Fibroblast of mammary gland (primary cell): ENCODE results near the gene PSME1.

Experiments used
- DNase-seq: peaks from one replicate; pipeline ENCODE4 v3.0.0-alpha.2; 2010; ENCODE audit warnings: low read depth
- H3K4me3 ChIP-seq: 2 replicates; pipeline ENCODE4 v1.5.1; 2011; ENCODE audit warnings: low read depth, mild to moderate bottlenecking, low read length, moderate library complexity; ENCODE audit not compliant: control insufficient read depth
- CTCF ChIP-seq: conservative IDR thresholded peaks from 2 replicates; pipeline ENCODE4 v1.5.1; 2011; ENCODE audit warnings: low read depth, low read length, inconsistent platforms; ENCODE audit not compliant: control insufficient read depth, insufficient read depth

PSME1 gene

GRCh38 chr14:24179294-24179960 lies 43.4 kb downstream of the PSME1 start:
- DNase-seq: no peak
- no peak for TF ChIP-seq CTCF
- no peak overlapping the region for H3K4me3 ChIP-seq

- no peak overlapping the region for H3K4me3 ChIP-seq
- no peak for TF ChIP-seq CTCF
- peak; percentile 88 for DNase-seq
Measured at GRCh38 chr14:24179961-24180796, 44.2 kb downstream of the PSME1 start.

DNA sequence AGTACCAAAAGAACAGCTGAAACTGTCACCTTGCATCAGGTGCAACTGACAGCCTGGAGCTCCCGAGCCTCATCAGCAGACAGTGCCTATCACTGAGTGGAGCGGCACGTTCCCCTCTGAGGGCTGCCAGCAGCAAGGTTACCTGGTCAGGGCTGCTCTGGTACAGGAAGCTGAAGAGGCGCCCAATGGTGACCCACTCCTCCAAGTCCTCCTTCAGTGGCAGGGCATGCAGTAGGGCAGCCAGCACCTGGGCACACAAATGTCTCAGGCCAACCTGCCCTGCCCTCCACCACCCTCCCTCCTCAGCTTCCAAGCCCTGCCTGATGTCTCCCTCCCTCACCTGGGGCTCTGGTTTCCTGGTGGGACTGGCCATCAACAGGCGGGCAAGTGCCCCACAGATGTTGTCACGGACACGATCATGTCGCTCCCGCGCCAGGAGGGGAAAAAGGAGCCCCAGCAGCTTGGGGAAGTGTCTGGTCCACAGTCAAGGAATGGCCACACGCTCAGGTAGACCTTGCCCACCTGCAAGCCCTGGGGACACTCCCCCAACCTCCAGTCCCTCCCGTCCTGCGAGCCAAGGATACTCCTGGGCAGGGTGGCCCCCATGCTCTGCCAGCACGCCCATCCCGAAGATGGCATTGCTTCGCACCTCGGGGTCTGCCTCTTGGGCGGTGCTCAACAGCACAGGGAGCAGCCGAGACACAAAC lies 45.5 kb downstream of the PSME1 start:
- no peak overlapping the region for H3K4me3 ChIP-seq
- no peak for DNase-seq
- TF ChIP-seq CTCF: no peak

GRCh38 chr14:24182110-24182882 lies 46.3 kb downstream of the PSME1 start:
- DNase-seq: no peak
- no peak for TF ChIP-seq CTCF
- H3K4me3 ChIP-seq: no peak overlapping the region

GRCh38 chr14:24183014-24183481 lies 47.1 kb downstream of the PSME1 start:
- H3K4me3 ChIP-seq: no peak overlapping the region
- TF ChIP-seq CTCF: no peak
- DNase-seq: no peak
